GM12878 (cell line): ENCODE measurements around the gene MGAT4C. TPM values are rescaled to one million over a fixed set of nuclear protein-coding genes. Genes with fewer than 3 reads are reported as not detected.

Experiments used
- ATAC-seq: fragments of 200-7000 bp; cut with Tn5 transposase; 3 replicates; pipeline ENCODE4 v1.9.1; 2020; ENCODE audit warnings: mild to moderate bottlenecking, moderate library complexity
- BruUV-seq: library from RNA; stranded (reverse); fragments of 400-500 nt; replicated peaks from 2 replicates; lab custom pipeline; 2021; lab: Mats Ljungman, UMichigan
- CTCF ChIA-PET: fragments of 300-600 bp; sonication (Branson Sonifier 250); formaldehyde crosslinking; extraction: SDS; loops from one replicate; lab custom pipeline; 2021; ENCODE audit warnings: inconsistent platforms; lab: Yijun Ruan, JAX
- POLR2A ChIA-PET: fragments of 350-600 bp; formaldehyde crosslinking; extraction: SDS; loops from one replicate; lab custom pipeline; 2021; ENCODE audit warnings: inconsistent platforms; lab: Charles Lee
- RAD21 ChIA-PET: fragments of 300-600 bp; sonication (Branson Sonifier 250); formaldehyde crosslinking; loops from one replicate; lab custom pipeline; 2023; ENCODE audit warnings: antibody characterized with exemption; ENCODE audit not compliant: unreplicated experiment; lab: Charles Lee
- SMC1A ChIA-PET: fragments of 300-600 bp; sonication (Branson Sonifier 250); formaldehyde crosslinking; loops from one replicate; lab custom pipeline; 2023; ENCODE audit not compliant: unreplicated experiment, uncharacterized antibody; lab: Charles Lee
- DNase-seq: peaks from one replicate; pipeline ENCODE4 v3.0.0-alpha.2; 2011; ENCODE audit warnings: low read depth, low spot score
- FAIRE-seq: peaks from 3 replicates; lab custom pipeline; 2011; peaks lifted over from hg19 to GRCh38; lab: Jason Lieb, UNC
- H2AFZ ChIP-seq: 2 replicates; pipeline ENCODE4 v1.6.0; 2011; ENCODE audit warnings: low read depth, low read length, control low read depth; ENCODE audit not compliant: control insufficient read depth
- H3K27ac ChIP-seq: 2 replicates; pipeline ENCODE4 v1.5.1; 2011; ENCODE audit warnings: control low read depth; ENCODE audit not compliant: control insufficient read depth, insufficient read depth
- H3K27me3 ChIP-seq, 2 experiments: replicated peaks in 1 of 2; 2 replicates each; pipeline versions ENCODE4 v1.6.0 to v1.6.1; 2011; ENCODE audit warnings: low read length in 1 of 2; ENCODE audit not compliant: control insufficient read depth in 2 of 2, insufficient read depth in 2 of 2
- H3K36me3 ChIP-seq, 2 experiments: 2 replicates each; pipeline ENCODE4 v1.5.1; 2011; ENCODE audit warnings: low read length in 1 of 2; ENCODE audit not compliant: control insufficient read depth in 2 of 2, insufficient read depth in 2 of 2
- H3K4me1 ChIP-seq: 2 replicates; pipeline ENCODE4 v1.6.1; 2011; ENCODE audit warnings: mild to moderate bottlenecking, low read length, moderate library complexity, mixed read lengths; ENCODE audit not compliant: control insufficient read depth, insufficient read depth
- H3K4me2 ChIP-seq: 2 replicates; pipeline ENCODE4 v1.6.0; 2011; ENCODE audit warnings: control low read depth; ENCODE audit not compliant: control insufficient read depth, insufficient read depth
- H3K4me3 ChIP-seq: fragments of 200-600 bp; sonication (generic); 2 replicates; pipeline ENCODE4 v1.5.1; 2016
- H3K79me2 ChIP-seq: 2 replicates; pipeline ENCODE4 v1.6.0; 2011; ENCODE audit warnings: low read length; ENCODE audit not compliant: control insufficient read depth, insufficient read depth
- H3K9ac ChIP-seq: 2 replicates; pipeline ENCODE4 v1.8.0; 2011; ENCODE audit warnings: low read length, control low read depth, mixed read lengths; ENCODE audit not compliant: control insufficient read depth, insufficient read depth
- H3K9me3 ChIP-seq: replicated peaks from 3 replicates; pipeline ENCODE4 v1.5.1; 2011; ENCODE audit warnings: mild to moderate bottlenecking, low read length; ENCODE audit not compliant: control insufficient read depth, insufficient read depth
- H4K20me1 ChIP-seq: 2 replicates; pipeline ENCODE4 v1.6.0; 2011; ENCODE audit not compliant: control insufficient read depth, insufficient read depth
- CHD2 ChIP-seq: IDR thresholded peaks from 2 replicates; pipeline ENCODE4 v1.6.1; 2011; ENCODE audit warnings: low read depth, low read length, improper control_type of control experiment, borderline replicate concordance
- ESRRA ChIP-seq: IDR thresholded peaks from 2 replicates; pipeline ENCODE4 v1.6.1; 2012; ENCODE audit warnings: mild to moderate bottlenecking, low read length, improper control_type of control experiment
- ETV6 ChIP-seq, 2 experiments: fragments of 450-650 bp in 1 of 2; IDR thresholded peaks in 1 of 2; conservative IDR thresholded peaks in 1 of 2; 2 replicates each; pipeline ENCODE4 v1.6.1; 2014; ENCODE audit warnings: antibody characterized with exemption in 1 of 2, borderline replicate concordance in 1 of 2, low read depth in 1 of 2, mild to moderate bottlenecking in 1 of 2, moderate library complexity in 1 of 2
- FOXK2 ChIP-seq: fragments of 450-650 bp; IDR thresholded peaks from 2 replicates; pipeline ENCODE4 v1.6.1; 2017; ENCODE audit warnings: mild to moderate bottlenecking, moderate library complexity
- GATAD2B ChIP-seq: fragments of 450-650 bp; conservative IDR thresholded peaks from 2 replicates; pipeline ENCODE4 v1.6.1; 2017; ENCODE audit warnings: low read depth, mild to moderate bottlenecking, moderate library complexity
- KAT2A ChIP-seq: conservative IDR thresholded peaks from 2 replicates; pipeline ENCODE4 v1.6.1; 2011; ENCODE audit warnings: low read depth, low read length; ENCODE audit not compliant: control insufficient read depth
- MYB ChIP-seq: fragments of 150-350 bp; IDR thresholded peaks from 2 replicates; pipeline ENCODE4 v1.6.1; 2014; ENCODE audit warnings: mild to moderate bottlenecking, low read depth, low read length, borderline replicate concordance
- POLR2AphosphoS5 ChIP-seq: IDR thresholded peaks from 2 replicates; pipeline ENCODE4 v1.6.1; 2011; ENCODE audit warnings: mild to moderate bottlenecking, low read length, inconsistent platforms
- SIX5 ChIP-seq: IDR thresholded peaks from 2 replicates; pipeline ENCODE4 v1.6.1; 2011; ENCODE audit warnings: mild to moderate bottlenecking, low read depth, low read length, moderate library complexity; ENCODE audit not compliant: severe bottlenecking
- SMAD1 ChIP-seq: fragments of 450-650 bp; IDR thresholded peaks from 2 replicates; pipeline ENCODE4 v1.6.1; 2018; ENCODE audit warnings: mild to moderate bottlenecking, low read depth; ENCODE audit not compliant: partially characterized antibody
- SMARCA5 ChIP-seq: fragments of 450-650 bp; IDR thresholded peaks from 2 replicates; pipeline ENCODE4 v1.6.1; 2017; ENCODE audit warnings: mild to moderate bottlenecking
- SPI1 ChIP-seq: IDR thresholded peaks from 2 replicates; pipeline ENCODE4 v1.6.1; 2011; ENCODE audit warnings: low read depth, mild to moderate bottlenecking, low read length, moderate library complexity, borderline replicate concordance; ENCODE audit not compliant: insufficient read depth
- TCF12 ChIP-seq: IDR thresholded peaks from 2 replicates; pipeline ENCODE4 v1.6.1; 2011; ENCODE audit warnings: low read depth, mild to moderate bottlenecking, low read length
- TCF7 ChIP-seq: IDR thresholded peaks from 2 replicates; pipeline ENCODE4 v1.6.1; 2014; ENCODE audit warnings: antibody characterized with exemption, borderline replicate concordance
- USF1 ChIP-seq: IDR thresholded peaks from 2 replicates; pipeline ENCODE4 v1.6.1; 2011; ENCODE audit warnings: borderline replicate concordance, low read depth, mild to moderate bottlenecking, moderate library complexity, mixed read lengths, low read length; ENCODE audit not compliant: insufficient read depth; ENCODE audit errors: extremely low read length
- ZNF217 ChIP-seq: fragments of 450-650 bp; IDR thresholded peaks from 2 replicates; pipeline ENCODE4 v1.6.1; 2017; ENCODE audit warnings: antibody characterized with exemption, mild to moderate bottlenecking
- WGBS: methylation state at CpG from one replicate; pipeline ENCODE4 v1.1.6; 2016; ENCODE audit warnings: low lambda C conversion rate; ENCODE audit not compliant: insufficient replicate concordance, insufficient coverage; ENCODE audit errors: missing lambda C conversion rate; 5-methylcytosine and 5-hydroxymethylcytosine counted together
- in situ Hi-C: fragments of 300-500 bp; cut with MboI; formaldehyde crosslinking; loops from 9 replicates; pipeline ENCODE4 v1.14.3; 2018; ENCODE audit warnings: mixed read lengths
- intact Hi-C: fragments of 100-400 bp; cut with micrococcal nuclease; formaldehyde crosslinking; loops from one replicate; pipeline ENCODE4 v1.14.2; 2022; ENCODE audit not compliant: unreplicated experiment
- polyA plus RNA-seq, 11 experiments: library from polyadenylated mRNA; depleted of rRNA in 4 of 11; unstranded in 6 of 11; stranded (reverse) in 5 of 11; fragments of >200 nt; fragmentation: Nextera tagmentation in 4 of 11; fragmentation: Illumina TruSeq in 1 of 11; extraction: Ambion mirVana in 4 of 11; extraction: Trizol in 1 of 11; gene quantifications; 1 replicate in 1 of 11; 2 replicates in 10 of 11; pipeline versions ENCODE4 v1.2.1 to v1.2.3, GENCODE V29; 2011 to 2016; ENCODE audit warnings: inconsistent platforms in 2 of 11, missing spikeins in 2 of 11, low read depth in 1 of 11
- total RNA-seq, 4 experiments: library from RNA; depleted of rRNA in 3 of 4; stranded (reverse); fragments of >200 nt in 3 of 4; fragmentation: Illumina TruSeq in 1 of 4; extraction: Trizol in 1 of 4; gene quantifications; 2 replicates each; pipeline versions ENCODE4 v1.2.1 to v1.2.3, GENCODE V29; 2013 to 2021
- TF ChIP-seq, protein P1 (sequence below): IDR thresholded peaks from 2 replicates; pipeline ENCODE4 v1.6.1; 2012; ENCODE audit warnings: mild to moderate bottlenecking, low read depth, low read length

The MGAT4C gene
- total and polyA plus RNA-seq, 10 of the 15 experiments (the other 5 are each of a cell fraction or from before 2014, with no cell fraction given) = not detected

DNA sequence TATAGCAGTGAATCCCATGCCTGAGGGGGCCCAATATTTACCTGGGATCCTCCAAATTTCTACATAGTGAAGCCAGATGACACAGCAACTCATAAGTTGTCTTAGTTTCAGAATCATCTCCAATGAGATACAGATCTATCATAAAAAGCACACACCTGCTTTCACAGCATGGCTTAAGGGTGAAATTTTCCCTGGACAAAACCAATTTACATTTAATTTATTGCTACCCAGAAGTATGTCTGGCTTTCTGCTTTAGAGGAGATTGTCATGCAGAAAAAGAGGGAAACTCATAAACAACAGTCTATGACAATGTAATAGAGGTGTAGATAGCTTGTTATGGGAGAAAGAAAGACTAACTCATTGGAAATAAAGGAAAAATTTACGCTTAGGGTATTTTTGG, 113.0 kb downstream of the MGAT4C start (continued):
- TF ChIP-seq CHD2 (no peak), SPI1 (no peak), TCF7 (no peak)

- Histone ChIP-seq H3K4me1 (no peaks in the 10 kb centered on the region), H3K79me2 (no peaks in the 10 kb centered on the region), H4K20me1 (no peaks in the 10 kb centered on the region), H3K4me3 (no peak overlapping the region), H3K4me2 (no peak overlapping the region), H3K36me3 (no peaks in the 10 kb centered on the region), H3K27ac (no peak overlapping the region), H3K9me3 (no peaks in the 10 kb centered on the region), H3K27me3 (no peaks in the 10 kb centered on the region), H3K9ac (no peak overlapping the region), H2AFZ (no peak overlapping the region)
- ATAC-seq (no peak), DNase-seq (no peak), FAIRE-seq (no peak)
- in situ Hi-C loops = no loop called here
- intact Hi-C loops = no loop called here
- RAD21 ChIA-PET = no interaction called here
- POLR2A ChIA-PET = no interaction called here
- 0% methylated on average over 1 of the region's 1 CpG for WGBS
- CTCF ChIA-PET = no interaction called here
- SMC1A ChIA-PET = no interaction called here
- BruUV-seq = no TSS peak
- TF ChIP-seq ETV6 (conservative IDR thresholded peaks at IDR 0.05 in 1 of 2, IDR thresholded peaks at IDR 0.05 in 1 of 2; ENCODE audit: borderline replicate concordance in 1 of 2, low read depth in 1 of 2) = no peak
- TF ChIP-seq TCF7 = no peak
- TF ChIP-seq ESRRA = no peak
- no peak for TF ChIP-seq MYB
- no peak for TF ChIP-seq SIX5
- TF ChIP-seq POLR2AphosphoS5 = no peak
- TF ChIP-seq, protein P1, sequence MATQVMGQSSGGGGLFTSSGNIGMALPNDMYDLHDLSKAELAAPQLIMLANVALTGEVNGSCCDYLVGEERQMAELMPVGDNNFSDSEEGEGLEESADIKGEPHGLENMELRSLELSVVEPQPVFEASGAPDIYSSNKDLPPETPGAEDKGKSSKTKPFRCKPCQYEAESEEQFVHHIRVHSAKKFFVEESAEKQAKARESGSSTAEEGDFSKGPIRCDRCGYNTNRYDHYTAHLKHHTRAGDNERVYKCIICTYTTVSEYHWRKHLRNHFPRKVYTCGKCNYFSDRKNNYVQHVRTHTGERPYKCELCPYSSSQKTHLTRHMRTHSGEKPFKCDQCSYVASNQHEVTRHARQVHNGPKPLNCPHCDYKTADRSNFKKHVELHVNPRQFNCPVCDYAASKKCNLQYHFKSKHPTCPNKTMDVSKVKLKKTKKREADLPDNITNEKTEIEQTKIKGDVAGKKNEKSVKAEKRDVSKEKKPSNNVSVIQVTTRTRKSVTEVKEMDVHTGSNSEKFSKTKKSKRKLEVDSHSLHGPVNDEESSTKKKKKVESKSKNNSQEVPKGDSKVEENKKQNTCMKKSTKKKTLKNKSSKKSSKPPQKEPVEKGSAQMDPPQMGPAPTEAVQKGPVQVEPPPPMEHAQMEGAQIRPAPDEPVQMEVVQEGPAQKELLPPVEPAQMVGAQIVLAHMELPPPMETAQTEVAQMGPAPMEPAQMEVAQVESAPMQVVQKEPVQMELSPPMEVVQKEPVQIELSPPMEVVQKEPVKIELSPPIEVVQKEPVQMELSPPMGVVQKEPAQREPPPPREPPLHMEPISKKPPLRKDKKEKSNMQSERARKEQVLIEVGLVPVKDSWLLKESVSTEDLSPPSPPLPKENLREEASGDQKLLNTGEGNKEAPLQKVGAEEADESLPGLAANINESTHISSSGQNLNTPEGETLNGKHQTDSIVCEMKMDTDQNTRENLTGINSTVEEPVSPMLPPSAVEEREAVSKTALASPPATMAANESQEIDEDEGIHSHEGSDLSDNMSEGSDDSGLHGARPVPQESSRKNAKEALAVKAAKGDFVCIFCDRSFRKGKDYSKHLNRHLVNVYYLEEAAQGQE = no peak
- TF ChIP-seq USF1 = no peak
- no peak for TF ChIP-seq FOXK2
- no peak for TF ChIP-seq KAT2A
- no peak for TF ChIP-seq SMAD1
- no peak for TF ChIP-seq SMARCA5
- TF ChIP-seq TCF12 = no peak
- TF ChIP-seq GATAD2B = no peak
- no peak for TF ChIP-seq ZNF217
Observed at GRCh38 chr12:86139671-86140070, 116.5 kb downstream of the MGAT4C start.
